Measurements from ENCODE around the gene TNFRSF1B. TPM values are rescaled to one million over a fixed set of nuclear protein-coding genes. Genes with fewer than 3 reads are reported as not detected.

Gene TNFRSF1B
- polyA plus RNA-seq, 3 donors: 5.7 to 7.3 (median 5.9) TPM

DNA sequence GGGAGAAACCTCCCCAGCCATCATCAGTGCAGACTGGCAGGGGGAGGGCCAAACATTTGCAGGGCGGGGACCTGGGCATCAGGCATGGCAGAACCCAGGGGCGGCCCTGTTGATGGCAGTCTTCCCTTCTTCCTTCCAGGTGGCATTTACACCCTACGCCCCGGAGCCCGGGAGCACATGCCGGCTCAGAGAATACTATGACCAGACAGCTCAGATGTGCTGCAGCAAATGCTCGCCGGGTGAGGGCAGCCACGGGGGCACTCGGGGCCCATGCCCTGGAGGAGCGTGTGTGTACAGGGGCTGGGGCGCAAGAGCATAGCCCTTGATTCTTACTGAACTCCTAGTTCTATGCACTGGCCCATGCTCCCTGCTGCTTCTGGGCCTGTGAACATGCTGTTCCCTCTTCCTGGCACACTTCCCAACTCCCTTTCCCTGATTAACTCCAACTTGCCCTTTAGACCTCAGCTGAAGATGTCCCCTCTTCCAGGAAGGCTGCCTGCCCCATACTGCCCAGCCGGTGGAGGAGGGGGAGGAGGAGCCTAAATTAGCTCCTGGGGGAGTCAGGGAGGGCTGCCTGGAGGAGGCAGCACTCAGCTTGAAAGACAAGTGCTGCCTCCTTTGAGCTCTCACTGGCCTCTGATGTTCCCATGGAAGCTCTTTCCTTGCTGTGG lies 22.0 kb downstream of the TNFRSF1B start:
- DNase-seq: no peak

DNA sequence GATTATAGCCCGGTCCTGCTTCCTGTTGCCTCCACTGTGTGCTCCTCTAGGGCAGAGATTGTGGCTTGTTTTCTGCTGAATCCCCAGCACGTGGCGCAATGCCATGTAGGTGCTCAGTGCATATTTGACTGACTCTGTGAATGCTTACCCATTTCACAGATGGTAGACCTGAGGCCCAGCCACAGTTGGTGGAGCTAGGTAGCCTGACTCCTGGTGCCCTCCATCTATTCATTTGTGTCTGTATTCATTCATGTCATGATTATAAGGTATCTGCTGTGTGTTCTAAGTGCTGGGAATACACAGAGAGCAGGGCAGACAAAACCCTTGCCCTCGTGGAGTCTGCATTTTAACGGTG lies 22.5 kb downstream of the TNFRSF1B start:
- no peak for DNase-seq

DNA sequence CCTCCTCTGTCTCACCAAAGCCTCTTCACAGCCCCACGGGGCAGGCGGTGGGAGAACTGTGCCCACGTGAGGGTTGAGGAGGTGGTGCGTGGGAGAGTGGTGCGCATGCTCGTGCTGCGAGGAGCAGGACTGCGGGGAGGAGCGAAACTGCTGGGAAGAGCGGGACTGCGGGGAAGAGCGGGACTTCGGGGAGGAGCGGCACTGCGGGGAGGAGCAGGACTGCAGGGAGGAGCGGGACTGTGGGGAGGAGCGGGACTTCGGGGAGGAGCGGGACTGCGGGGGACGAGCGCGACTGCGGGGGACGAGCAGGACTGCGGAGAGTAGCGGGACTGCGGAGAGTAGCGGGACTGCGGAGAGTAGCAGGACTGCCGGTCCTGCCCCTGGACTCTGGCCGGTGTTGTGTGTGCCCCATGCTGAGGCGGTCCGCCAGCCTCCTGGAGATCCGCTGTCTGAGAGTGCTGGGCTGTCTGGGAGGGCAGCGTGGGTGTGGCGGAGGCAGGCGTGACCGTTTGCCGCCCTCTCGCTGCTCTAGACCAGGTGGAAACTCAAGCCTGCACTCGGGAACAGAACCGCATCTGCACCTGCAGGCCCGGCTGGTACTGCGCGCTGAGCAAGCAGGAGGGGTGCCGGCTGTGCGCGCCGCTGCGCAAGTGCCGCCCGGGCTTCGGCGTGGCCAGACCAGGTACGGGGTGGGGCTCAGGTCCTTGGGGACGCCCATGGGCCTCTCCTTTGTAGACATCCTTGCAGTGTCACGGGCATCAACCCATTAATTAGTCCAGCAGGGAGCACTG lies 24.6 kb downstream of the TNFRSF1B start:
- DNase-seq: no peak

DNA sequence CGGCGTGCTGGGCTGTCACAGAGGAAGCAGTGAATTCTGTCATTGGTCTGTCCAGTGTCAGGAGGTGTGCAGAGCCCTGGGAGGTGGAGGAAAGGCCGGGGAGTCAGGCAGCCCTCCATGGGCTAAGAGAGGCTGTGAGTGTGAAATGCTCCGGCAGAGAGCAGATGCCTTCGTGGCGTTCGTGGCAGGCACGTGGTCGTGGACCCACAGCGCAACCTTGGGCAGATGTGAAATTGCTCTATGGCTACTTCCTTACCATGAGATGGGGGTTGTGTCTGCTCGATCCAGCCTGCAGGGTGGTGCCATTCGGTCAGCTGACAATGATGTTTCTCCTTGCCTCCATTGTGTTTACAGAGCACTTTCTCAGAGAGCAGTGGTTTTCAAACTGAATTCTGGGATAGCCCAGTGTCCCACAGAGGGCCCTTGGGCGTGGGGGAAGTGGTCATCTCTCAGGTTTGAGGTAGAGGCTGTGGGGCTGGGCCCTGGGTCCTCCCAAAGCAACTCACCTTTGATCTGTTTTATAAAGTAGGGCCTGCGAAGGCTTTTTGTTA lies 27.9 kb downstream of the TNFRSF1B start:
- no peak for DNase-seq

DNA sequence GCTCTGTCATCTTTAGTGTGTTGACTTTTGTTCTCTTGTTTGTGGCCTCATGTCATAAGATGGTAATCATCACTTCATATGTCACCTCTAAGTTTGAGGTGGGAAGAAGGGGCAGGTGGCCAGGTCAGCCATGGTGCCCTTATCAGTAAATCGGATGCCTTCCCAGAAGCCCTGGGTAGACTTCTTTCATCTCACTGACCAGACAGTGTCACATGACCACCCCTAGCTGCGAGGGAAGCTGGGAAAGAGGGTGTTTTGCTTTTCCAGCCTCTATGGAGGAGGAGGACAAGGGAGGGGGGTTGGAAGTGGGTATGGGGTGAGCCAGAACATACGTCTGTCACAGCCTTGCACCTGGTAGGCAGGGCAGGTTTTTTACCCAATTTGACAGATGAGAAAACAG lies 28.6 kb downstream of the TNFRSF1B start:
- no peak for DNase-seq

DNA sequence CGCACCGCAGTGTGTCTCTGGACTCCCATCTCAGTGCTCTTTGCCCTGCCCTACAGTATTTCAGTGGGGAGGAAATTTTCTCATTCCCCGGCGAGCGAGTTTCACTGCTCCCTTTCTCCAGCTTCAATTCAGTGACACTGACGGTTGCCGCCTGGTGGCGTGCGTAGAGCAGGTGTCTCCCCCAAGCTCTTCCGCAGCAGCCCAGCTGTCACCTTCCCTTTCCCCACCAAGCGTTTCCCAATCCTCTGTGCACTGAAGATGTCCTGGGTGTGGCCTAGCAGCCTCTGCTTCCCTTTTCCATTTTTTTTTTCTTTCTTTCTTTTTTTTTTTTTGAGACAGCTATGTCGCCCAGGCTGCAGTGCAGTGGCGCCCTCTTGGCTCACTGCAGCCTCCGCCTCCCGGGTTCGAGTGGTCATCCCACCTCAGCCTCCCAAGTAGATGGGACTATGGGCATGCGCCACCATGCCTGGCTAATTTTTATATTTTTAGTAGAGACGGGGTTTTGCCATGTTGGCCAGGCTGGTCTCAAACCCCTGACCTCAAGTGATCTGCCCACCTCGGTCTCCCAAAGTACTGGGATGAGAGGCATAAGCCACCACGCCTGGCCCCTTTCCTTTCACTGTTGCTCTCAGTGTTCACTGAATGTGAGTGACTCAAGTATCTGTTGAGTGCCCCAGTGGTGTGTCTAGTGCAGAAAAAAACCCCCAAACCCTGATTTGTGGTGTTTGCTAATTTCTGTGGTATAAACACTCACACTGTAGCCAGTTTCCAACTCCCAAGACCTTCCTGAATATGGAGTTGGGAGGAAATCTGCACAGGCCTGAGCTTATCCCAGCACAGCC lies 30.1 kb downstream of the TNFRSF1B start:
- DNase-seq: no peak

DNA sequence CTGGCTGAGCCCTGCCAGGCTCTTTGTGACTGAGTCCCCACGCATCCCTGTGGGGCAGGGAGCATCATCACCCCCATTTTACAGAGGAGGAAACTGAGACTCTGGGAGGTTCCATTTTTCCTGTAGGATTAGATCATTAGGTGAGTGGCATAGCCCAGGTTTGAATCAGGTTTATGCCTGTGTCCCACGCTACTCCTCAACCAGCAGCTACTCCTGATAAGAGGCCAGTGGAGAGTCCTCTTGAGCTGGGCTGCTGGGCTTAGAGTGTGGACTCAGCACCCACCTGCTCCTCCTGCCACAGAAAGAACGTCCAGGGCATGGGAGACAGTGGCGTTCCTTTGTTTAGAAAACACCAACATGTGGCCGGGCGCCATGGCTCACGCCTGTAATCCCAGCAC lies 30.7 kb downstream of the TNFRSF1B start:
- no peak for DNase-seq

DNA sequence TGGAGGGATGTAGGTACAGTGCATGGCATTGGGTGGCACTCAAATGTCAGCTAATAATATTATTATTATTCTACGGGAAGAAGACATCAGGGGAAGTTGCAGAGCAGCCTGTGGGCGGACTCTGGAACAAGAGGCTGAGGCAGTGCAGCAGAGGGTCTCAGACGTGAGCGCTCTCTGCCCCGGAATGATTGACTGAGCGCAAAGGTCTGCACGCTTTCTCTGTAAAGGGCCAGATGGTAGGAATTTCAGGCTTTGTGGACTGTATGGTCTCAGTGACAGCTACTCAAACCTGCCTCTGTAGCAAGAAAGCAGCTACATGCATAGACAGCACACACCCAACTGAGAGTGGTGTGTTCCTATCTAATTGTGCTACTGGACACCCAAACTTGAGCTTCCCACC lies 33.4 kb downstream of the TNFRSF1B start:
- DNase-seq: no peak

DNA sequence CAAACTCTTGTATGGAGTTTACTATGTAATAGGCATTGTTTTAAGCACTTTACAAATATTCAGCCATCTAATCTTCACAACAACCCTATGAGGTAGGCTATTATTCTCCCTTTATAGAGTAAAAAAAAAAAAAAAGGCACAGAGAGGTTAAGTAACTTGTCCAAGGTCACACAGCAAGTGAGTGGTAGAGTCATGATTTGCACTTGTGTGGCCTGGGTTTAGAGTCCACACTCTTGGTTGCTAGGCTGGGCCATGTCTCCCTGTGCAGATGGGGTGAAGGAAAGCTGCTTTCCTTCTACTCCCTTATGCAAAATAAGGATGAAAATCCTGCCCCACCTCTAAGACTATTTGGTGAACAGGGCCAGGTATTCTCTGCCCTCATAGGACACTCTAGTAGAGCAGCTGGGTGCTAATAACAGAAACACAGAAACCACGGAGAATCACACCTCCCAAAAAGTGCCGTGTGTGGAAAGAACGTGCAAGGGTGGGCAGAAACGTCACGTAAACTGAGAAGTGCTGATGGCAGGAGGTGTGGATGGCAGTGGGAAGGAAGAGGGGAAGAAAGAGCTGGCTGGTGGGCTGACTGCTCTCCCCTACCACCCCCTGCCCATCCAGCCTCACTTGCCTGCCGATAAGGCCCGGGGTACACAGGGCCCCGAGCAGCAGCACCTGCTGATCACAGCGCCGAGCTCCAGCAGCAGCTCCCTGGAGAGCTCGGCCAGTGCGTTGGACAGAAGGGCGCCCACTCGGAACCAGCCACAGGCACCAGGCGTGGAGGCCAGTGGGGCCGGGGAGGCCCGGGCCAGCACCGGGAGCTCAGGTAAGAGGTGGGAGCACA lies 34.8 kb downstream of the TNFRSF1B start:
- DNase-seq: no peak

DNA sequence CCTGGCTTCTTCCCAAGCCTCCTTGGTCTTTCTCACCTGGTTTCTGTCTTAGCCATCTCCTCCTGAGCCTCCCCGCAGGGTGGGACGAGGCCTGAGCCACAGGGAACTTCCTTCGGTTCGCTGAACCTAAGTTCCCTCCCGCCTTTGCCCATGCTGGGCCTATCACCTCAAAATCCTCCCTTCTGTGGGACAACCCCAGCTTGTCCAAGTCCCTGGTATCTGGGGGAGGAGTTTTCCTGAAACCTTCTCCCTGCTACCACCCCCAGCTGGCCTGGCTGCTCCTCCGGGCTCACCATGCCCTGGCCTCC lies 35.4 kb downstream of the TNFRSF1B start:
- no peak for DNase-seq

DNA sequence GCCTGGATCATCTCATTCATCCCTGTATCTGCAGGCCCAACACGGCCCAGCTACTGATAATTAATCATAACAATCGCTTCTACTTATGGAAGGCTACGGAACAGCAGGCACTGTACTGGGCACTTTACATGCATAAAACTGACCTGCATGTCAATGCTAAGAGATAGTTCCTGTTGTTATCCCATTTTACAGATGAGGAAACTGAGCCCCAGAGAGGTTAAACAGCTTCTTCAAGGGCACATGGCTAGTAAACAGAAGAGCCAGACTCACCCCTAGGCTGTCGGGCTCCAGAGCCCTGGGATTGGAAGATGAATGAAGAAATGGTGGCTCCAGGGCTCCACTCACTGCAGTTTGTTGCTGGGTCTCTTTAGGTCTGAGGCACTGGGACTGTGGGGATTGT lies 35.8 kb downstream of the TNFRSF1B start:
- no peak for DNase-seq

DNA sequence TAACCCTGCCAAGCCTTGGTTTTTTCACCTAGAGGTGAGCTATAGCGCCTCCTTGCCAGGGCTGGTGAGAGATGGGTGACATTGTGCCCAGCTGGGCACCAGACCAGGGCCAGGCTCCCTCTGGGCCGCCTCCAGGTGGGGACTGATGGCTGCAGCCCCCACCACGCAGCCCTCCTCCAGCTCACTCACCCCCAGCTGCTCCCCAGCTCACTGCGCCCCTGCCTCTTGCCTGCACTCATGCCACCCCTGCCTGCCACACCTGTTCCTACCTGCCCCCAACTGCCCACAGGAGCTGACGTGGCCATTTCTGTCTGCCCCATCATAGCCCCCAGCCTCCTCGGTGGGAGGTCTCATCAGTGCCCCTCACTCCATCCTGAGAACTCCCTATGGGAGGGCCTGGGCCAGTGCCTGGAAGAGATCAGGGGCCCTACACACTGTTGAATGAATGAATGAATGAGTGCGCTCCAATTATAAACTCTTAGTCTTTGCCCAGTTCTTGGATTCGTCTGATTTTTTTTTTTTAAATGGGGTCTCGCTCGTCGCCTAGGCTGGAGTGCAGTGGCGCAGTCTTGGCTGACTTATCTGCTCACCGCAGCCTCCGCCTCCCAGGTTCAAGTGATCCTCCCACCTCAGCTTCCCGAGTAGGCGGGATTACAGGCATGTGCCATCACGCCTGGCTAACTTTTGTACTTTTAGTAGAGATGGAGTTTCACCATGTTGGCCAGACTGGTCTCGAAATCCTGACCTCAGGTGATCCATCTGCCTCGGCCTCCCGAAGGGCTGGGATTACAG lies 36.6 kb downstream of the TNFRSF1B start:
- DNase-seq: no peak

DNA sequence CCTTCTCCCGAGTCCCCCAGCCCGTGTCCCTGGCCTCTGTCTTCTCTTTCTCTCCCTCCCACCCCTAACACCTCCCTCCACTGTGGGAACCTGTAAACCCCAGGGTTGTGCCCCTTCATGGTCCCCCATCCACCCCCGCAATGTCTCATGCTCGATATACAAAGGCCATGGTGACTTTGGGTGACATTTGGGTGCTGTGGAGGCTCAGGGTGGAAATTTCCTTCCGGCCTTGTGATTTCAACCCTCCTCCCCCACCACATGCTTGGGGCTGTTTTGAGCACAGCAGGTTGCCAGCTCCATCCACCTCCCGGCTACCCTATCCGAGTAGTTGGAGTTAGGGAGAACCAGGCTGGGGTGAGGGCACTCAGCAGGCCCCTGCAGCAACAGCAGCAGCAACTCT lies 37.3 kb downstream of the TNFRSF1B start:
- DNase-seq: no peak

DNA sequence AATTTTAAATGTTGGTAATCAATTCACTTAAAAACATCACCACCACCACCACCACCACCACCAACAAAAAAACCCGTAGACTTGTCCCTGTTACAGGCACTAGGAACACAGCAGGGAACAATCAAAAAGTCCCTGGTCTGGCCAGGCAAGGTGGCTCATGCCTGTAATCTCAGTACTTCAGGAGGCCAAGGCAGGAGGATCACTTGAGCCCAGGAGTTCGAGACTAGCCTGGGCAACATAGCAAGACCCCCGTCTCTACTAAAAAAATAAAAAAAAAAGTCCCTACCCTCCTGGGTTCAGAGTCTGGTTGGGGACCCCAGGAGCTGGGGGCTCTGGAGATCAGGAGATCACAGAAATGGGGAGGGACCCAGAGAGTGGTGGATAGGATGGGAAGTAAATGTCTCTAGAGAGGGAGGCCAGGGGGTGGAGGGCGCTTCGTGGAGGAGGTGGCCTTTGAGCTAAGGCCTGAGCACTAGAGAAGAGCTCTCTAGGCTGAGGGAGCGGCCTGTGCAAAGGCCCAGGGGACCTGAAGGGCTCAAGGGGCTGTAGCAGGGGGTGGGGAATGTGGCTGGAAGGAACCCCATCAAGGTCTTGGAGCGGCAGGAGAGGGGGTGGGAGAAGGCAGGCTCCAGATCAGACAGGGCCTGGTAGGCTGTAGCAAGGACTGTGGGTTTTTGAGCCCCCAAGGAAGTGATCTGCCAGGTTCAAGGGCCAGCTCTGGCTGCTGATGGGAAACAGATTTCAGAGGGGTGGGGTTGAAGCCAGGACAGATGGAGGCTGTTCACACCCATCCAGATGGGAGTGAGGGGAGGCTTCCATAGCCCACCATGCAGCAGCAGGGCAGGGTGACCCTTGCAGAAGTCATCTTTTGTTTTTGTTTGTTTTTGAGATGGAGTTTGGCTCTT lies 38.2 kb downstream of the TNFRSF1B start:
- no peak for DNase-seq

DNA sequence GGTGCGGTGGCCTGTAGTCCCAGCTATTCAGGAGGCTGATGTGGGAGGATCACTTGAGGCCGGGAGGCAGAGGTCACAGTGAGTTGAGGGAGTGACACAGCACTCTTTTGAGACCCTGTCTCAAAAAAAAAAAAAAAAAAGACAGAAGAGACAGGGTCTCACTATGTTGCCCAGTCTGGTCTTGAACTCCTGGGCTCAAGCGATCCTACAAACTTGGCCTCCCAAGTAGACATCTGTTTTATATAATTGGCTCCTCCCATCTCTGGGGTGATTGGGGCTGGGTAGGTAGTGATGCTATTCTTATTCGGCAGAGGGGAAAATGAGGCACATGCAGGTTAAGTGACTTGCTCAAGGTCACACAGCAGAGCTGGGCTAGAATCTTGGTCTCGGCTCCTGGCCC lies 39.4 kb downstream of the TNFRSF1B start:
- DNase-seq: no peak

DNA sequence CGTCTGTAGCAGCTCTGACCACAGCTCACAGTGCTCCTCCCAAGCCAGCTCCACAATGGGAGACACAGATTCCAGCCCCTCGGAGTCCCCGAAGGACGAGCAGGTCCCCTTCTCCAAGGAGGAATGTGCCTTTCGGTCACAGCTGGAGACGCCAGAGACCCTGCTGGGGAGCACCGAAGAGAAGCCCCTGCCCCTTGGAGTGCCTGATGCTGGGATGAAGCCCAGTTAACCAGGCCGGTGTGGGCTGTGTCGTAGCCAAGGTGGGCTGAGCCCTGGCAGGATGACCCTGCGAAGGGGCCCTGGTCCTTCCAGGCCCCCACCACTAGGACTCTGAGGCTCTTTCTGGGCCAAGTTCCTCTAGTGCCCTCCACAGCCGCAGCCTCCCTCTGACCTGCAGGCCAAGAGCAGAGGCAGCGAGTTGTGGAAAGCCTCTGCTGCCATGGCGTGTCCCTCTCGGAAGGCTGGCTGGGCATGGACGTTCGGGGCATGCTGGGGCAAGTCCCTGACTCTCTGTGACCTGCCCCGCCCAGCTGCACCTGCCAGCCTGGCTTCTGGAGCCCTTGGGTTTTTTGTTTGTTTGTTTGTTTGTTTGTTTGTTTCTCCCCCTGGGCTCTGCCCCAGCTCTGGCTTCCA lies 40.1 kb downstream of the TNFRSF1B start:
- no peak for DNase-seq

DNA sequence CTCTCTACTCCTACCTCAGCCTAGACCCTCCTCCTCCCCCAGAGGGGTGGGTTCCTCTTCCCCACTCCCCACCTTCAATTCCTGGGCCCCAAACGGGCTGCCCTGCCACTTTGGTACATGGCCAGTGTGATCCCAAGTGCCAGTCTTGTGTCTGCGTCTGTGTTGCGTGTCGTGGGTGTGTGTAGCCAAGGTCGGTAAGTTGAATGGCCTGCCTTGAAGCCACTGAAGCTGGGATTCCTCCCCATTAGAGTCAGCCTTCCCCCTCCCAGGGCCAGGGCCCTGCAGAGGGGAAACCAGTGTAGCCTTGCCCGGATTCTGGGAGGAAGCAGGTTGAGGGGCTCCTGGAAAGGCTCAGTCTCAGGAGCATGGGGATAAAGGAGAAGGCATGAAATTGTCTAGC lies 41.5 kb downstream of the TNFRSF1B start:
- no peak for DNase-seq

DNA sequence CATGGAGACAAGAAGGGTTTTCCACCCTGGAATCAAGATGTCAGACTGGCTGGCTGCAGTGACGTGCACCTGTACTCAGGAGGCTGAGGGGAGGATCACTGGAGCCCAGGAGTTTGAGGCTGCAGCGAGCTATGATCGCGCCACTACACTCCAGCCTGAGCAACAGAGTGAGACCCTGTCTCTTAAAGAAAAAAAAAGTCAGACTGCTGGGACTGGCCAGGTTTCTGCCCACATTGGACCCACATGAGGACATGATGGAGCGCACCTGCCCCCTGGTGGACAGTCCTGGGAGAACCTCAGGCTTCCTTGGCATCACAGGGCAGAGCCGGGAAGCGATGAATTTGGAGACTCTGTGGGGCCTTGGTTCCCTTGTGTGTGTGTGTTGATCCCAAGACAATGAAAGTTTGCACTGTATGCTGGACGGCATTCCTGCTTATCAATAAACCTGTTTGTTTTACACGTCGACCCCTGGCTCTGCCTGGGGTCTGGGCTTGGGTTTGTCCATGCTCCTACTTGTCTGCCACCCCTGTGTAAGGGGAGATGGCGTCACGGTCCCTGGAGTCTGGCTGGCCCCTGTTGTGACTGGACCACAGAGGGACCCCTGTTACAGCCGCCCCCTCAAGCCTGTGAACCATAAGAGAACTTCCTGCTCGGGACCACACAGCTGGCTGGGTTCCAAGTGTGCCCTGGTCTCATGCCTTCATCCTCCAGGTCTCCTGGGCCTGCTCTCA lies 42.1 kb downstream of the TNFRSF1B start:
- DNase-seq: peak; percentile 83

DNA sequence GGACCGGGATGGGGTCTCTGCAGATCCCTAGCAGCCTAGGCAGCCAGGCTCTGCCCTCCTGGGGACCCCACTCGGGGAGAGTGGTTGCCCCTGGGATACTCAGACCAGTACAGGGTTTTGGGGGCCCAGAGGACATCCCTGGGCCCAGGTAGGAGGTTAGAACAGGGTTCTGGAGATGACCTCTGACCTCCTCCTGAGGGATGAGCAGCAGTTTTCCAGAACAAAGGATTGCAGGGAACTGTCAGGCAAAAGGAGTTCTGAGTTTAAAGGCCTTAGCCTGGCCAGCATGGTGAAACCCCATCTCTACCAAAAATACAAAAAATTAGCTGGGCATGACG lies 42.7 kb downstream of the TNFRSF1B start:
- no peak for DNase-seq
